SK-N-SH treated with all-trans-retinoic acid at 6 μM for 48 hours (cell line): ENCODE results near the gene RBMS1.

Source experiments
- BACH2 ChIP-seq: fragments of 250-450 bp; sonication (Bioruptor Pico); IDR thresholded peaks from 2 replicates; pipeline ENCODE4 v1.9.0; 2021; ENCODE audit warnings: mild to moderate bottlenecking, borderline replicate concordance
- ESRRG ChIP-seq: fragments of 250-450 bp; sonication (Bioruptor Pico); IDR thresholded peaks from 2 replicates; pipeline ENCODE4 v1.6.1; 2021; ENCODE audit warnings: mild to moderate bottlenecking
- TCF4 ChIP-seq: fragments of 250-450 bp; sonication (Bioruptor Pico); IDR thresholded peaks from 2 replicates; pipeline ENCODE4 v1.8.0; 2021; ENCODE audit warnings: mild to moderate bottlenecking, moderate library complexity, borderline replicate concordance
- TOX ChIP-seq: fragments of 250-450 bp; sonication (Bioruptor Pico); IDR thresholded peaks from 2 replicates; pipeline ENCODE4 v1.8.0; 2021; ENCODE audit warnings: mild to moderate bottlenecking, moderate library complexity, borderline replicate concordance

- TF ChIP-seq TCF4 (CRISPR knock-in tag) (no peak), BACH2 (CRISPR knock-in tag) (no peak), TOX (CRISPR knock-in tag) (no peak), ESRRG (CRISPR knock-in tag) (no peak)
Measured at GRCh38 chr2:160303527-160303926, 190.1 kb downstream of the RBMS1 start.
